Central memory CD4-positive, alpha-beta T cell (primary cell): ENCODE results near the gene UGT3A2.

ENCODE experiments used
- DNase-seq: peaks from one replicate; pipeline ENCODE4 v3.0.0; 2022

The UGT3A2 gene

DNA sequence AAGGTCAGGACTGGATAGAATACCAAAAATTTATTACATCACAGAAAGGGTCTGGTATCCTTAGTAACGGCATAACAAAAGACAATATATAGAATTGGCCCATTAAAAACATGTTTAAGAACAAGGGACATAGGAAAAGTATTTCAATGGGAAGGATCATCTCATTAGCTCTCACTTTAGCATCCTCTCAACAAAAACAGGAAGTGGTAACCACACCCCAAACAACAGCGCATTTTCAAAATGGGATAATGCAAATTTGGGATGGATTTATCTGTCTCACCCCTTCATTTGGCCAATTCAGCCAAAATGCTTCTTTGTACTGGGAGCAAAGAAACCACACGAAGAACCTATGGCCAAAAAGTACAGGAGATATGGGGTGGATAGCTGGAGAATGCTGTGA lies 65.7 kb downstream of the UGT3A2 start:
- no peak for DNase-seq

- DNase-seq, result no peak
These were observed 67.1 kb downstream of the UGT3A2 start for GRCh38 chr5:35999547-35999946.

- DNase-seq, result no peak
These were observed 70.6 kb downstream of the UGT3A2 start for GRCh38 chr5:35996076-35996475.

DNA sequence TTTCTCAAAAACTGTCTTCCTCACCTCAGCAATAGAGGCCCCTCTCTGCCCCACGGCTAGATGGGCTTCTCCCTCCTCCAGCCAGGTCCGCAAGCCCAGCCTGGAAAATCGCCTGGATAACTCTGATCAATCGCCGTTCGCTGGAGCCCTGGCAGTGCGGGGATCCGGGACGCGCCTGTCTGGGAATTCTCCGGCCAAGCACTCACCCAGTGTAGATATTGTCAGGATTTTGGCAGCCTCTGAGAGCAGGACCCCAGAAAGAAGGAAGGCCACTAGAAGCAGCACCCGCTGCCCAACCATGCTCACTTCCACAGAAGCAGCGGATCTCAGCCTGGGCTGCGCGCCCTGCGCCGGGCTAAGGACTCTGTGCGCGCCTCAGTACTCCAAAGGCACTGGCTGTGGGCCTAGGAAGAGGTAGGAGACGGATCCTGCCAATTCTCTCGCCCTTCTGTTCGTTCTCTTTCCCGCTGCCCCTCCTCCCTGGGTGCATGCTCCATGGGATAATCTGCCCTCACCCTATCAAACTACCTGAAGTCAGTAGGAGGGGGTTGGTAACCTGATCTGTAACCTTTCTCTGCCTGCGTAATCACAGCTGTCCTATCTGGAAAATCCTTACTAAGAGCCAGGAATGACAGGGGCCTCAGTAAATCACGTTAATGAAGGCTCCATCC lies 75.6 kb downstream of the UGT3A2 start, which contains the start of gene UGT3A1:
TSS of gene UGT3A1 (minus strand) at position 450 of the 671 bp plus-strand sequence. CDS start at position 300, 150 bp downstream.
- no peak for DNase-seq

DNA sequence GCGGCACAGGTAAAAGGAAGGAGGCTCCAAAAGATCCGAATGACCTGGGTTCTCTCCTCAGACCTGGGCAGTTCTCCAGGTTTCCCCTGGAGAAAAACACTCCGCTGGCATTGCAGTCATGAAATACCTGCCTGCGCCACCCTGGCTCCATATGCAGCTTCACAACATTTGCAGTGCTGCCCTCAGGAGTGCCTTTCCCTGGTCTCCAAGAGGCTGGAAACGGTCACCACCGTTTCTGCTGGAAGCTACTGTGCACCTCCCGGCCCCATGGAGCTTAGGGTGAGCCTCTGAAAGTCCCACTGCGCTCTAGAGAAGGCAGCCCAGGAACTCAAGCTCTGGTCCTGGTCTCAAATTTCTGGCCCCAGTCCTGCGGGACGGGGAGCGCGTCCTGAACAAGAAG lies 76.2 kb downstream of the UGT3A2 start:
- no peak for DNase-seq

DNA sequence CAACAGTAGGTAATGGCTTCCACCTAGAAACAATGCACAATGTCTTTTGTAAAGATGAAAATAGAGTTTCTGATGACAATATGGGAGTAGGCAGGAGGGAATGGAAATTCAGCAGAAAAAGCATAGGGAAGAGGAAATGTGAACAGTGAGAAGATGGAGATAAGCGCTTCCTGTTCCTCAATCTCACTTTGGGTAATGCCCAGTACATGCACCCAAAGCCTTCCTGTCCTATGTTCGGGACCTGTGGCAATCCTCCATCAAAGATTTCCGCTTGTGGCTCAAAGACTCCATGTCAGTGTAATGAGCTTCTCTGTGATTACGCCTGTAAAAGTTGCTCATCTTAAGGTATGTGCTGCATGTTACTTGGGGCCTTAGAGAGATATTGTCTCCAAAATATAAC lies 78.2 kb downstream of the UGT3A2 start:
- DNase-seq, result no peak

GRCh38 chr5:35987776-35988175 lies 78.9 kb downstream of the UGT3A2 start:
- DNase-seq, result no peak
